T-cell (primary cell): Measurements from ENCODE around the gene GNAS-AS1. TPM values are rescaled to one million over a fixed set of nuclear protein-coding genes. Genes with fewer than 3 reads are reported as not detected.

Experiments used
- ATAC-seq, 4 experiments: fragments of 200-7000 bp in 3 of 4; fragments of 150-1000 bp in 1 of 4; cut with Tn5 transposase; replicated peaks in 1 of 4; 1 replicate in 3 of 4; 2 replicates in 1 of 4; pipeline ENCODE4 v1.10.0; 2021; ENCODE audit warnings: moderate library complexity in 3 of 4, mild to moderate bottlenecking in 2 of 4, moderate number of reproducible peaks in 1 of 4
- CTCF ChIA-PET, 2 donors: fragments of 300-600 bp; sonication (Branson Sonifier 250); formaldehyde crosslinking; loops; one replicate each; lab custom pipeline; 2022; ENCODE audit warnings: antibody characterized with exemption in 2 of 2; lab: Charles Lee
- POLR2A ChIA-PET, 2 donors: fragments of 300-600 bp; sonication (Branson Sonifier 250); formaldehyde crosslinking; loops; one replicate each; lab custom pipeline; 2022; ENCODE audit warnings: antibody characterized with exemption in 2 of 2; lab: Charles Lee
- DNase-seq, 35 experiments: peaks; one replicate each; pipeline versions ENCODE4 v3.0.0 to v3.0.0-alpha.2; 2013 to 2023
- H3K27ac ChIP-seq: one replicate; pipeline ENCODE4 v1.5.1; 2013; ENCODE audit warnings: low read length
- H3K27me3 ChIP-seq, 2 experiments: replicated peaks in 1 of 2; 1 replicate in 1 of 2; 2 replicates in 1 of 2; pipeline versions ENCODE4 v1.6.1 to v1.7.0; 2013; ENCODE audit warnings: low read length in 1 of 2, mixed read lengths in 1 of 2; ENCODE audit not compliant: control insufficient read depth in 2 of 2, insufficient read depth in 2 of 2; ENCODE audit errors: extremely low read depth in 1 of 2
- H3K36me3 ChIP-seq, 2 donors: 1 replicate in 1 of 2; 2 replicates in 1 of 2; pipeline versions ENCODE4 v1.6.1 to v1.7.0; 2013; ENCODE audit warnings: low read length in 1 of 2; ENCODE audit not compliant: control insufficient read depth in 2 of 2, insufficient read depth in 1 of 2; ENCODE audit errors: extremely low read depth in 1 of 2
- H3K4me1 ChIP-seq, 2 experiments: 1 replicate in 1 of 2; 2 replicates in 1 of 2; pipeline versions ENCODE4 v1.6.1 to v1.7.0; 2013; ENCODE audit warnings: low read length in 2 of 2, mixed read lengths in 1 of 2; ENCODE audit not compliant: insufficient read depth in 2 of 2, control insufficient read depth in 1 of 2; ENCODE audit errors: extremely low read depth in 1 of 2
- H3K4me3 ChIP-seq, 2 donors: 1 replicate in 1 of 2; 2 replicates in 1 of 2; pipeline versions ENCODE4 v1.5.1 to v1.7.0; 2013; ENCODE audit warnings: mild to moderate bottlenecking in 2 of 2, low read length in 1 of 2, moderate library complexity in 1 of 2; ENCODE audit not compliant: control insufficient read depth in 1 of 2; ENCODE audit errors: extremely low read depth in 1 of 2
- H3K9me3 ChIP-seq: 2 replicates; pipeline ENCODE4 v1.7.0; 2013
- H3K27ac Mint-ChIP-seq, 2 donors: one replicate each; pipeline ENCODE4 v1.8.0; 2020 to 2021; ENCODE audit warnings: mild to moderate bottlenecking in 2 of 2, mixed read lengths in 2 of 2
- H3K27me3 Mint-ChIP-seq, 2 donors: one replicate each; pipeline ENCODE4 v1.8.0; 2021 to 2022; ENCODE audit warnings: mixed read lengths in 2 of 2
- H3K36me3 Mint-ChIP-seq: one replicate; pipeline ENCODE4 v1.8.0; 2021; ENCODE audit warnings: mixed read lengths
- H3K4me1 Mint-ChIP-seq, 3 donors: one replicate each; pipeline ENCODE4 v1.8.0; 2020 to 2022; ENCODE audit warnings: mixed read lengths in 3 of 3, mild to moderate bottlenecking in 1 of 3
- H3K4me3 Mint-ChIP-seq, 3 donors: one replicate each; pipeline ENCODE4 v1.8.0; 2020 to 2022; ENCODE audit warnings: mild to moderate bottlenecking in 3 of 3, mixed read lengths in 3 of 3, moderate library complexity in 3 of 3
- H3K9me3 Mint-ChIP-seq, 3 donors: one replicate each; pipeline ENCODE4 v1.8.0; 2020 to 2022; ENCODE audit warnings: mixed read lengths in 3 of 3
- WGBS: methylation state at CpG from one replicate; pipeline ENCODE4 v1.1.5; 2013; ENCODE audit warnings: missing lambda C conversion rate; ENCODE audit not compliant: insufficient coverage; 5-methylcytosine and 5-hydroxymethylcytosine counted together
- total RNA-seq, 35 experiments: library from RNA in 6 of 35; stranded (reverse) in 6 of 35; fragments of 120-200 nt in 1 of 35; gene quantifications; one replicate each; pipeline versions ENCODE4 v1.2.1 to v1.2.4 and lab custom pipeline; 2013 to 2026

GNAS-AS1 gene
- total RNA-seq, 5 donors from 2014 or later (not counting 1 experiment from before 2014, with no cell fraction given) = 1.1 to 1.7 (median 1.5) TPM

GRCh38 chr20:58808271-58809046 is 42.2 kb downstream of the GNAS-AS1 start:
- no peak for ATAC-seq

GRCh38 chr20:58807801-58808200 is 42.9 kb downstream of the GNAS-AS1 start:
- ATAC-seq = no peak

More at GRCh38 chr20:58808271-58809046, 42.2 kb downstream of the GNAS-AS1 start:
- H3K27ac Mint-ChIP-seq = no peak overlapping the region
- H3K36me3 Mint-ChIP-seq = no peaks in the 10 kb centered on the region
- Histone ChIP-seq H3K27me3 (peaks cover 0 to 47% of the 10 kb centered on the region in 2 experiments), H3K4me1 (peaks cover 0 to 2% of the 10 kb centered on the region in 2 experiments), H3K4me3 (no peak overlapping the region), H3K36me3 (no peaks in the 10 kb centered on the region), H3K27ac (no peak overlapping the region), H3K9me3 (no peaks in the 10 kb centered on the region)
- POLR2A ChIA-PET = no interaction called here
- H3K9me3 Mint-ChIP-seq = no peaks in the 10 kb centered on the region
- no peak overlapping the region for H3K4me3 Mint-ChIP-seq
- CTCF ChIA-PET = no interaction called here
- WGBS = 74% methylated on average over 14 of the region's 17 CpGs
- H3K4me1 Mint-ChIP-seq = peaks cover 0 to 2% (median 0%) of the 10 kb centered on the region in 3 donors
- H3K27me3 Mint-ChIP-seq = peaks cover 33 to 46% of the 10 kb centered on the region in 2 donors
- no peak for DNase-seq

DNA sequence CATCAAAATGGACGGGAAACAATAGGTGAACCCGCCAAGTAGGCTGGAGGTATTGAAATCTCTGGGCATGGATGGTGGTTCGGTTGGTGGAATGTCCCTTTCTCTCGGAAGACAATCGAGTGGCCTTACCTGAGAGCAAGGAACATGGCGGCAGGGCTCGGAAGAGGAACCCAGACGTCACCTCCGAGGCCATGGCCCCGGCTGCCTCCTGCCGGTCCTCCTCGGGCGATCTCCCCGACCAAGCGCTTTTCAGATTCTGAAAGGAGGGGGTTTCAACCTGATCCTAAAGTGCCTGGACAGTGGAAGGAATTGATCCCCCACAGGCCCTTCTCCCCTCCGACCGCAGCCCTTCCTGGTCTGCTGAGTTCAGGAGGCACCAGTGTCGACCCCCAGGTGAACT is 47.2 kb downstream of the GNAS-AS1 start:
- peaks cover 31 to 33% of the 10 kb centered on the region in 2 donors for H3K27me3 Mint-ChIP-seq
- H3K27ac ChIP-seq = no peak overlapping the region
- peaks cover 0 to 35% of the 10 kb centered on the region in 2 experiments for H3K27me3 ChIP-seq
- ATAC-seq (no peak), DNase-seq (no peak)
- POLR2A ChIA-PET = no interaction called here
- no peak overlapping the region for H3K27ac Mint-ChIP-seq
- no peak overlapping the region for H3K4me3 Mint-ChIP-seq
- no peaks in the 10 kb centered on the region for H3K9me3 Mint-ChIP-seq
- no peaks in the 10 kb centered on the region for H3K4me1 ChIP-seq
- H3K9me3 ChIP-seq = no peaks in the 10 kb centered on the region
- no peaks in the 10 kb centered on the region for H3K36me3 Mint-ChIP-seq
- CTCF ChIA-PET = no interaction called here
- WGBS = 83% methylated on average over 15 of the region's 18 CpGs
- no peak overlapping the region for H3K4me3 ChIP-seq
- H3K36me3 ChIP-seq = no peaks in the 10 kb centered on the region
- H3K4me1 Mint-ChIP-seq = no peaks in the 10 kb centered on the region

More at GRCh38 chr20:58807801-58808200, 42.9 kb downstream of the GNAS-AS1 start:
- DNase-seq = no peak
- Histone ChIP-seq H3K36me3 (no peaks in the 10 kb centered on the region), H3K27me3 (peaks cover 0 to 44% of the 10 kb centered on the region in 2 experiments), H3K4me3 (no peak overlapping the region), H3K27ac (no peak overlapping the region), H3K9me3 (no peaks in the 10 kb centered on the region), H3K4me1 (peaks cover 0 to 2% of the 10 kb centered on the region in 2 experiments)
- CTCF ChIA-PET = no interaction called here
- no peaks in the 10 kb centered on the region for H3K9me3 Mint-ChIP-seq
- no peaks in the 10 kb centered on the region for H3K36me3 Mint-ChIP-seq
- no peak overlapping the region for H3K27ac Mint-ChIP-seq
- POLR2A ChIA-PET = no interaction called here
- H3K4me1 Mint-ChIP-seq = peaks cover 0 to 2% (median 0%) of the 10 kb centered on the region in 3 donors
- no peak overlapping the region for H3K4me3 Mint-ChIP-seq
- H3K27me3 Mint-ChIP-seq = peaks cover 33 to 43% of the 10 kb centered on the region in 2 donors
- 85% methylated on average over 8 of the region's 11 CpGs for WGBS

DNA sequence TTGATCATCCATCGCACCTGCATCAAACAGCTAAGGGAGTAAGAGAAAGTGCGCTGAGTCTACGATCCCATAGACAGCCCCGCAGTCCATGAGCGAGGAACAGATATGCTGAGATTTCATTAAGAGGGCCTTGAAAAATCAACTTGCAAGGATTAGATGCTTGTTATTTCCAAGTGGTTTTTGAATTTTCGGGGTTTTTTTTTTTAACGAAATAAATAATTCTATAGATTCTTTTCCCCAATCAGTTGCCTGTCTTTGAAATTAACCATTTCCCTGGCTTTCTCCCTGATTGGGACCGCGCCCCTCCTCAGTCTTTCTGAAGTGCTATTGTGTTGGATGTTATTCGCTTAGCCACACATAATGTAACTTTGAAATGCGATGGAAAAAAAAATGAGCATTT is 48.6 kb downstream of the GNAS-AS1 start:
- CTCF ChIA-PET = no interaction called here
- Histone ChIP-seq H3K27ac (no peak overlapping the region), H3K4me1 (no peaks in the 10 kb centered on the region), H3K9me3 (no peaks in the 10 kb centered on the region), H3K4me3 (no peak overlapping the region), H3K27me3 (peaks cover 0 to 47% of the 10 kb centered on the region in 2 experiments), H3K36me3 (no peaks in the 10 kb centered on the region)
- Mint-ChIP-seq H3K4me1 (no peaks in the 10 kb centered on the region), H3K4me3 (no peak overlapping the region), H3K36me3 (no peaks in the 10 kb centered on the region), H3K27me3 (peaks cover 26 to 35% of the 10 kb centered on the region in 2 donors), H3K9me3 (no peaks in the 10 kb centered on the region), H3K27ac (no peak overlapping the region)
- POLR2A ChIA-PET = no interaction called here
- WGBS = 97% methylated on average over 5 of the region's 11 CpGs
- DNase-seq (no peak), ATAC-seq (no peak)

DNA sequence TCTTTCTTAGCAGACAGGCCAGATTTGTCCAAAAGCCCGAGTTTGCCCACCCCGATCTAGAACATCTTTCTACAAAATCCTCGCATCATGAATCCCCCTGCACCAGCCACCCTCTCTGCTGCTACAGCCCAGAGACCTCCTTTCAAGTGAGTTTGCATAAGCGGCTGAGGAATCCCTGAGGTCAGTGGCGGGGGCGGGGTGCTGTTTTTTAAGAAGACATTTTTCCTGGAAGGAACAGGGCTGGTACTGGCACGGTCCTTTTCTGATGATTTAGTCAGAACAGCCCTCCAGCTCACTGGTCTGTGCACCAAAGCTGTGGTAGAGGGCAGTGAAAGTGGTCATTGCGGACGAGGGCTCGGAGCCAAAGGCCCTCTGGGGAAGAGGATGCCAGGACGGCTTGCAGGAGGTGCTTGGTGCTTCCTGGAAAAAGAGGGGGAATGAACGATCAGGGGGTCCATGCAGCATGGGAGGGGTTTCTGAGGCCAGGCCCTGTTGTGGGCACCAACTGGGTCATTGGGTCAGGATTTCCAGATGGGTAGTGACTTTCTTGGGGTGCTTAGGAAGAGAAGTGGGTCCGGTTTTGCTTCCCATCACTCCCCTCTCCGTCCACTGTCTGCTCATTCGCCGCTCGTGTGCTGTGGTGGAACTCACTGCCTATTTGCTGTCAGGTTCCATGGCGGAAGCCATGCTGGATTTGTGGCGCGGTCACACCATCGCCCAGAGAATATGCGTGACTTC is 50.4 kb downstream of the GNAS-AS1 start:
- H3K36me3 ChIP-seq = no peaks in the 10 kb centered on the region
- no peak for DNase-seq
- ATAC-seq = no peak
- H3K36me3 Mint-ChIP-seq = no peaks in the 10 kb centered on the region
- H3K4me3 Mint-ChIP-seq = no peak overlapping the region
- CTCF ChIA-PET = no interaction called here
- WGBS = 79% methylated on average over 17 of the region's 22 CpGs
- no peaks in the 10 kb centered on the region for H3K9me3 ChIP-seq
- no peaks in the 10 kb centered on the region for H3K4me1 ChIP-seq
- no peak overlapping the region for H3K27ac ChIP-seq
- no peaks in the 10 kb centered on the region for H3K9me3 Mint-ChIP-seq
- no peak overlapping the region for H3K27ac Mint-ChIP-seq
- POLR2A ChIA-PET = no interaction called here
- peaks cover 30 to 36% of the 10 kb centered on the region in 2 donors for H3K27me3 Mint-ChIP-seq
- no peak overlapping the region for H3K4me3 ChIP-seq
- H3K27me3 ChIP-seq = peaks cover 0 to 46% of the 10 kb centered on the region in 2 experiments
- no peaks in the 10 kb centered on the region for H3K4me1 Mint-ChIP-seq

- no peaks in the 10 kb centered on the region for H3K36me3 ChIP-seq
- ChIA-PET POLR2A (no interaction called here), CTCF (no interaction called here)
- no peak overlapping the region for H3K27ac ChIP-seq
- H3K9me3 ChIP-seq = no peaks in the 10 kb centered on the region
- peaks cover 0 to 43% of the 10 kb centered on the region in 2 experiments for H3K27me3 ChIP-seq
- ATAC-seq (no peak), DNase-seq (no peak)
- no peaks in the 10 kb centered on the region for H3K4me1 ChIP-seq
- Mint-ChIP-seq H3K4me1 (no peaks in the 10 kb centered on the region), H3K27ac (no peak overlapping the region), H3K9me3 (no peaks in the 10 kb centered on the region), H3K27me3 (peaks cover 19 to 28% of the 10 kb centered on the region in 2 donors), H3K4me3 (no peak overlapping the region), H3K36me3 (no peaks in the 10 kb centered on the region)
- no peak overlapping the region for H3K4me3 ChIP-seq
- 79% methylated on average over 20 of the region's 26 CpGs for WGBS
These were observed 53.0 kb downstream of the GNAS-AS1 start for GRCh38 chr20:58797371-58798338.
